ENCODE measurements around the gene VDAC1.
"Not testable (repeated sequence)": the region's sequence is repeated elsewhere in the genome, so short reads cannot be mapped to it uniquely, and the experiment has no call there.

Gene VDAC1

GRCh38 chr5:133995883-133996563 is 8.8 kb downstream of the VDAC1 start:
- no peak for DNase-seq (ENCODE audit: low read depth in 2 of 2, low spot score in 1 of 2)

GRCh38 chr5:133995341-133995740 is 9.4 kb downstream of the VDAC1 start:
- no peak for DNase-seq (ENCODE audit: low read depth in 2 of 2, low spot score in 1 of 2)

GRCh38 chr5:133994990-133995333 is 9.8 kb downstream of the VDAC1 start:
- DNase-seq (ENCODE audit: low read depth in 2 of 2, low spot score in 1 of 2), result no peak

- DNase-seq (ENCODE audit: low read depth in 2 of 2, low spot score in 1 of 2), result no peak
Observed at GRCh38 chr5:133994297-133994989, 10.3 kb downstream of the VDAC1 start.

- DNase-seq (ENCODE audit: low read depth in 2 of 2, low spot score in 1 of 2), result no peak
Observed at GRCh38 chr5:133993185-133993936, 11.4 kb downstream of the VDAC1 start.

- DNase-seq (ENCODE audit: low read depth in 2 of 2, low spot score in 1 of 2), result no peak
Observed at GRCh38 chr5:133992429-133993155, 12.2 kb downstream of the VDAC1 start.

GRCh38 chr5:133991171-133991910 is 13.4 kb downstream of the VDAC1 start:
- DNase-seq (ENCODE audit: low read depth in 2 of 2, low spot score in 1 of 2), result no peak

GRCh38 chr5:133990396-133990795 is 14.4 kb downstream of the VDAC1 start:
- DNase-seq (ENCODE audit: low read depth in 2 of 2, low spot score in 1 of 2), result no peak

- DNase-seq (ENCODE audit: low read depth in 2 of 2, low spot score in 1 of 2), result no peak
Observed at GRCh38 chr5:133985540-133986180, 19.1 kb downstream of the VDAC1 start.

GRCh38 chr5:133983674-133984073 is 21.1 kb downstream of the VDAC1 start:
- no peak for DNase-seq (ENCODE audit: low read depth in 2 of 2, low spot score in 1 of 2)

GRCh38 chr5:133981714-133982113 is 23.1 kb downstream of the VDAC1 start:
- no peak for DNase-seq (ENCODE audit: low read depth in 2 of 2, low spot score in 1 of 2)

GRCh38 chr5:133980652-133981051 is 24.1 kb downstream of the VDAC1 start:
- no peak for DNase-seq (ENCODE audit: low read depth in 2 of 2, low spot score in 1 of 2)

- DNase-seq (ENCODE audit: low read depth in 2 of 2, low spot score in 1 of 2), result no peak
Observed at GRCh38 chr5:133978943-133979342, 25.8 kb downstream of the VDAC1 start.

- DNase-seq (ENCODE audit: low read depth in 2 of 2, low spot score in 1 of 2), result no peak
Observed at GRCh38 chr5:133977858-133978257, 26.9 kb downstream of the VDAC1 start.

- no peak for DNase-seq (ENCODE audit: low read depth in 2 of 2, low spot score in 1 of 2)
Observed at GRCh38 chr5:133977161-133977787, 27.5 kb downstream of the VDAC1 start.

- DNase-seq (ENCODE audit: low read depth in 2 of 2, low spot score in 1 of 2), result not testable (repeated sequence)
Observed at GRCh38 chr5:133975546-133975945, 29.2 kb downstream of the VDAC1 start.

GRCh38 chr5:133974142-133974541 is 30.6 kb downstream of the VDAC1 start:
- DNase-seq (ENCODE audit: low read depth in 2 of 2, low spot score in 1 of 2), result no peak

- no peak for DNase-seq (ENCODE audit: low read depth in 2 of 2, low spot score in 1 of 2)
Observed at GRCh38 chr5:133970325-133970909, 34.4 kb downstream of the VDAC1 start.

- DNase-seq (ENCODE audit: low read depth in 2 of 2, low spot score in 1 of 2), result no peak
Observed at GRCh38 chr5:133969654-133970324, 35.0 kb downstream of the VDAC1 start.
